ENCODE results near the gene ACTR6. TPM values are rescaled to one million over a fixed set of nuclear protein-coding genes. Genes with fewer than 3 reads are reported as not detected.

Gene ACTR6
- total RNA-seq, 2 donors from 2014 or later = 5.2 TPM; not detected in 1

- intact Hi-C loops (cut with DNase I) = no loop called here
- 0 to 1% methylated on average over 5 to 6 of the region's 6 CpGs for WGBS, 2 donors
These were observed 65.9 kb downstream of the ACTR6 start for GRCh38 chr12:100266585-100266834.

GRCh38 chr12:100266835-100267602 lies 66.4 kb downstream of the ACTR6 start, which contains the start of the genes DEPDC4 and SCYL2:
TSS of gene DEPDC4 (minus strand) at chr12:100267079. CDS start at chr12:100267076, 3 bp downstream.
TSS of gene SCYL2 (plus strand) at chr12:100267177. CDS start at chr12:100282971, 15,794 bp downstream.
- Histone ChIP-seq H3K27me3 (no peaks in the 10 kb centered on the region), H3K4me3 (peak within 1 kb of the TSS; percentile 78 to 86), H3K36me3 (replicated peaks in 1 of 2; ENCODE audit: insufficient read depth in 1 of 2, low read depth in 2 of 2) (no peaks in the 10 kb centered on the region), H3K9me3 (no peaks in the 10 kb centered on the region), H3K4me1 (peaks cover 28% of the 10 kb centered on the region), H3K27ac (peak within 1 kb of the TSS; percentile 84 to 98 (median 96))
- TF ChIP-seq POLR2A (IDR thresholded peaks at IDR 0.05) (peak; percentile 61 to 86 (median 84)), CTCF (IDR thresholded peaks at IDR 0.05) (peak in 4 of 7 experiments; percentile 13 to 27 (median 19))
- intact Hi-C loops (cut with DNase I) = no loop called here
- ATAC-seq = peak; percentile 92
- WGBS, 2 donors = 0 to 1% methylated on average over 26 to 62 of the region's 62 CpGs
- peak; percentile 96 to 97 (median 96) for DNase-seq

More at GRCh38 chr12:100266585-100266834, 65.9 kb downstream of the ACTR6 start:
- Histone ChIP-seq H3K4me1 (peaks cover 25% of the 10 kb centered on the region), H3K9me3 (no peaks in the 10 kb centered on the region), H3K27me3 (no peaks in the 10 kb centered on the region), H3K4me3 (peak overlapping the region in 1 of 2 donors; percentile 86), H3K36me3 (replicated peaks in 1 of 2; ENCODE audit: insufficient read depth in 1 of 2, low read depth in 2 of 2) (no peaks in the 10 kb centered on the region), H3K27ac (peak overlapping the region; percentile 19 to 98 (median 96))
- peak in 2 of 4 donors; percentile 94 to 98 for DNase-seq
- peak; percentile 79 for ATAC-seq
- TF ChIP-seq CTCF (IDR thresholded peaks at IDR 0.05) = no peak
- TF ChIP-seq POLR2A (IDR thresholded peaks at IDR 0.05) = no peak

- peak in 1 of 4 donors; percentile 41 for DNase-seq
- H3K4me1 ChIP-seq = peaks cover 32% of the 10 kb centered on the region
- peak overlapping the region; percentile 78 to 86 for H3K4me3 ChIP-seq
- TF ChIP-seq CTCF (IDR thresholded peaks at IDR 0.05) (no peak), POLR2A (IDR thresholded peaks at IDR 0.05) (no peak)
- H3K9me3 ChIP-seq = no peaks in the 10 kb centered on the region
- peak; percentile 3 for ATAC-seq
- no peaks in the 10 kb centered on the region for H3K36me3 ChIP-seq (replicated peaks in 1 of 2; ENCODE audit: insufficient read depth in 1 of 2, low read depth in 2 of 2)
- intact Hi-C loops (cut with DNase I) = no loop called here
- WGBS, 2 donors = 0 to 2% methylated on average over 14 to 33 of the region's 33 CpGs
- peak overlapping the region; percentile 84 to 98 (median 96) for H3K27ac ChIP-seq
- no peaks in the 10 kb centered on the region for H3K27me3 ChIP-seq
These were observed 67.1 kb downstream of the ACTR6 start for GRCh38 chr12:100267603-100268281.

- H3K27me3 ChIP-seq = no peaks in the 10 kb centered on the region
- 44 to 54% methylated on average over 5 of the region's 5 CpGs for WGBS, 2 donors
- ATAC-seq = no peak
- DNase-seq = no peak
- peaks cover 32% of the 10 kb centered on the region for H3K4me1 ChIP-seq
- H3K9me3 ChIP-seq = no peaks in the 10 kb centered on the region
- no peaks in the 10 kb centered on the region for H3K36me3 ChIP-seq (replicated peaks in 1 of 2; ENCODE audit: insufficient read depth in 1 of 2, low read depth in 2 of 2)
- TF ChIP-seq CTCF (IDR thresholded peaks at IDR 0.05) (no peak), POLR2A (IDR thresholded peaks at IDR 0.05) (no peak)
- intact Hi-C loops (cut with DNase I) = no loop called here
- no peak overlapping the region for H3K27ac ChIP-seq
- no peak overlapping the region for H3K4me3 ChIP-seq
These were observed 68.4 kb downstream of the ACTR6 start for GRCh38 chr12:100268835-100269564.
